ENCODE results near the gene NBEA. TPM values are rescaled to one million over a fixed set of nuclear protein-coding genes. Genes with fewer than 3 reads are reported as not detected.

Gene NBEA
- polyA plus RNA-seq, 2 of the 4 experiments (the other 2 are of a cell fraction): 3.5 to 11.8 TPM

DNA sequence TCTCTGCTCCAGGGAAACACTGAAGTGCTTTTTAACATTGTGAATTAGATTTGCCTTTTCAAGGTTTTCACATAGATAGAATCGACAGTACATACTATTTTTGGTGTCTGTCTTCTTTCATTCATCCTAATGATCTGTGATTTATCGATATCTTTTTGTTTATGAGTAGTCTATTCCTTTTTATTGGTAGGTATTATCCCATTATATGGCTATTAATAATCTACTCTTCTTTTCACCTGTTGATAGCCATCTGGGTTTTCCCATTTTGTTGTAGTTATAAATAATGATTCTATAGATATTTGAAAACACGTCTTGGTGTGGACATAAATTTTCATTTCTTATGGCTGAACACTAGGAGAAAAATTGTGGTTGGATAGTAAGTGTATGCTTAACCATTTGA is 271.8 kb downstream of the NBEA start:
- no peak overlapping the region for H3K4me2 ChIP-seq
- H3K9me3 ChIP-seq: no peaks in the 10 kb centered on the region
- ChIA-PET CTCF (no interaction called here), POLR2A (no interaction called here)
- WGBS (ENCODE audit: missing lambda C conversion rate): 80% methylated on average over 3 of the region's 3 CpGs
- no peak for ATAC-seq
- no peaks in the 10 kb centered on the region for H3K4me1 ChIP-seq
- H3K4me3 ChIP-seq: no peak overlapping the region
- no peak for FAIRE-seq
- TF ChIP-seq EHMT2 (IDR thresholded peaks at IDR 0.05; ENCODE audit: low read depth) (no peak), KDM1A (IDR thresholded peaks at IDR 0.05; ENCODE audit: low read depth) (no peak), NFE2L2 (conservative IDR thresholded peaks at IDR 0.05; ENCODE audit: low read length) (no peak), RNF2 (IDR thresholded peaks at IDR 0.05; ENCODE audit: borderline replicate concordance, low read depth) (no peak), CHD2 (IDR thresholded peaks at IDR 0.05; ENCODE audit: low read length, partially characterized antibody) (no peak), TFCP2L1 (CRISPR knock-in tag; IDR thresholded peaks at IDR 0.05) (no peak), HOXB13 (CRISPR knock-in tag; IDR thresholded peaks at IDR 0.05; ENCODE audit: low read depth) (no peak), FOSL2 (IDR thresholded peaks at IDR 0.05) (no peak), FOSL2 (CRISPR knock-in tag; IDR thresholded peaks at IDR 0.05) (no peak), CBX2 (IDR thresholded peaks at IDR 0.05; ENCODE audit: borderline replicate concordance, low read depth) (no peak), JUNB (IDR thresholded peaks at IDR 0.05) (no peak), MYC (IDR thresholded peaks at IDR 0.05; ENCODE audit: borderline replicate concordance, low read length) (no peak), POLR2AphosphoS2 (conservative IDR thresholded peaks at IDR 0.05; ENCODE audit: low read length) (no peak), MAFK (IDR thresholded peaks at IDR 0.05; ENCODE audit: partially characterized antibody) (no peak), ESRRA (IDR thresholded peaks at IDR 0.05; ENCODE audit: borderline replicate concordance, low read length) (no peak), ZSCAN20 (CRISPR knock-in tag; IDR thresholded peaks at IDR 0.05) (no peak), HDAC2 (IDR thresholded peaks at IDR 0.05) (no peak)
- TF ChIP-seq, protein P1, sequence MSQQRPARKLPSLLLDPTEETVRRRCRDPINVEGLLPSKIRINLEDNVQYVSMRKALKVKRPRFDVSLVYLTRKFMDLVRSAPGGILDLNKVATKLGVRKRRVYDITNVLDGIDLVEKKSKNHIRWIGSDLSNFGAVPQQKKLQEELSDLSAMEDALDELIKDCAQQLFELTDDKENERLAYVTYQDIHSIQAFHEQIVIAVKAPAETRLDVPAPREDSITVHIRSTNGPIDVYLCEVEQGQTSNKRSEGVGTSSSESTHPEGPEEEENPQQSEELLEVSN (IDR thresholded peaks at IDR 0.05; ENCODE audit: borderline replicate concordance, low read depth): no peak
- TF ChIP-seq, protein P2, sequence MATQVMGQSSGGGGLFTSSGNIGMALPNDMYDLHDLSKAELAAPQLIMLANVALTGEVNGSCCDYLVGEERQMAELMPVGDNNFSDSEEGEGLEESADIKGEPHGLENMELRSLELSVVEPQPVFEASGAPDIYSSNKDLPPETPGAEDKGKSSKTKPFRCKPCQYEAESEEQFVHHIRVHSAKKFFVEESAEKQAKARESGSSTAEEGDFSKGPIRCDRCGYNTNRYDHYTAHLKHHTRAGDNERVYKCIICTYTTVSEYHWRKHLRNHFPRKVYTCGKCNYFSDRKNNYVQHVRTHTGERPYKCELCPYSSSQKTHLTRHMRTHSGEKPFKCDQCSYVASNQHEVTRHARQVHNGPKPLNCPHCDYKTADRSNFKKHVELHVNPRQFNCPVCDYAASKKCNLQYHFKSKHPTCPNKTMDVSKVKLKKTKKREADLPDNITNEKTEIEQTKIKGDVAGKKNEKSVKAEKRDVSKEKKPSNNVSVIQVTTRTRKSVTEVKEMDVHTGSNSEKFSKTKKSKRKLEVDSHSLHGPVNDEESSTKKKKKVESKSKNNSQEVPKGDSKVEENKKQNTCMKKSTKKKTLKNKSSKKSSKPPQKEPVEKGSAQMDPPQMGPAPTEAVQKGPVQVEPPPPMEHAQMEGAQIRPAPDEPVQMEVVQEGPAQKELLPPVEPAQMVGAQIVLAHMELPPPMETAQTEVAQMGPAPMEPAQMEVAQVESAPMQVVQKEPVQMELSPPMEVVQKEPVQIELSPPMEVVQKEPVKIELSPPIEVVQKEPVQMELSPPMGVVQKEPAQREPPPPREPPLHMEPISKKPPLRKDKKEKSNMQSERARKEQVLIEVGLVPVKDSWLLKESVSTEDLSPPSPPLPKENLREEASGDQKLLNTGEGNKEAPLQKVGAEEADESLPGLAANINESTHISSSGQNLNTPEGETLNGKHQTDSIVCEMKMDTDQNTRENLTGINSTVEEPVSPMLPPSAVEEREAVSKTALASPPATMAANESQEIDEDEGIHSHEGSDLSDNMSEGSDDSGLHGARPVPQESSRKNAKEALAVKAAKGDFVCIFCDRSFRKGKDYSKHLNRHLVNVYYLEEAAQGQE (IDR thresholded peaks at IDR 0.05): no peak
- TF ChIP-seq, protein P3, sequence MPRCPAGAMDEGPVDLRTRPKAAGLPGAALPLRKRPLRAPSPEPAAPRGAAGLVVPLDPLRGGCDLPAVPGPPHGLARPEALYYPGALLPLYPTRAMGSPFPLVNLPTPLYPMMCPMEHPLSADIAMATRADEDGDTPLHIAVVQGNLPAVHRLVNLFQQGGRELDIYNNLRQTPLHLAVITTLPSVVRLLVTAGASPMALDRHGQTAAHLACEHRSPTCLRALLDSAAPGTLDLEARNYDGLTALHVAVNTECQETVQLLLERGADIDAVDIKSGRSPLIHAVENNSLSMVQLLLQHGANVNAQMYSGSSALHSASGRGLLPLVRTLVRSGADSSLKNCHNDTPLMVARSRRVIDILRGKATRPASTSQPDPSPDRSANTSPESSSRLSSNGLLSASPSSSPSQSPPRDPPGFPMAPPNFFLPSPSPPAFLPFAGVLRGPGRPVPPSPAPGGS (IDR thresholded peaks at IDR 0.05): no peak
- TF ChIP-seq, protein P4, sequence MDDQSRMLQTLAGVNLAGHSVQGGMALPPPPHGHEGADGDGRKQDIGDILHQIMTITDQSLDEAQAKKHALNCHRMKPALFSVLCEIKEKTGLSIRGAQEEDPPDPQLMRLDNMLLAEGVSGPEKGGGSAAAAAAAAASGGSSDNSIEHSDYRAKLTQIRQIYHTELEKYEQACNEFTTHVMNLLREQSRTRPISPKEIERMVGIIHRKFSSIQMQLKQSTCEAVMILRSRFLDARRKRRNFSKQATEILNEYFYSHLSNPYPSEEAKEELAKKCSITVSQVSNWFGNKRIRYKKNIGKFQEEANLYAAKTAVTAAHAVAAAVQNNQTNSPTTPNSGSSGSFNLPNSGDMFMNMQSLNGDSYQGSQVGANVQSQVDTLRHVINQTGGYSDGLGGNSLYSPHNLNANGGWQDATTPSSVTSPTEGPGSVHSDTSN (IDR thresholded peaks at IDR 0.05): no peak
- H3K27ac ChIP-seq: no peak overlapping the region
- no peak for DNase-seq (ENCODE audit: low read depth in 1 of 2, low spot score in 1 of 2)

DNA sequence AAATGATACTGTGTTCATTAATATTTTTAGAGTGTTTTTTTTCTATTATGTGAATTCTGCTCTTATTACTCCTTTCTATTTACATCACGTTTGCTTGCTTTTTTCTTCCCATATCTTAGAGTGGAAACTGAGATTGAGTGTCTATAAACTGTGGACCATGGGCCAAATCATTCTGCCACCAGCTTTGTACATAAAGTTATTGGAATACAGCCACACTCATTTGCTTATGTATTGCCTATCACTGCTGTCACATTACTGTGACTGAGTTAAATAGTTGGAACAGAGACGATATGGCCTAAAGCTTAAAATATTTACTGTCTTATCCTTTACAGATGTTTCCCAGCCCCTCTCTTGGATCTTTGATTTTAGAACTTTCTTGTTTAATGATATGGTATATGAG is 274.1 kb downstream of the NBEA start:
- H3K9me3 ChIP-seq: no peaks in the 10 kb centered on the region
- H3K4me1 ChIP-seq: no peaks in the 10 kb centered on the region
- H3K4me2 ChIP-seq: no peak overlapping the region
- POLR2A ChIA-PET: no interaction called here
- DNase-seq (ENCODE audit: low read depth in 1 of 2, low spot score in 1 of 2): no peak
- CTCF ChIA-PET: no interaction called here
- TF ChIP-seq JUN (IDR thresholded peaks at IDR 0.05): no peak
- TF ChIP-seq TP53 (CRISPR knock-in tag; IDR thresholded peaks at IDR 0.05): no peak
- no peak for TF ChIP-seq RNF2 (IDR thresholded peaks at IDR 0.05; ENCODE audit: borderline replicate concordance, low read depth)
- TF ChIP-seq PHF8 (IDR thresholded peaks at IDR 0.05; ENCODE audit: borderline replicate concordance, low read depth): no peak
- TF ChIP-seq JUNB (IDR thresholded peaks at IDR 0.05): no peak
- no peak for TF ChIP-seq MAZ (IDR thresholded peaks at IDR 0.05; ENCODE audit: borderline replicate concordance, low read depth, low read length)
- WGBS (ENCODE audit: missing lambda C conversion rate): 85% methylated on average over 2 of the region's 2 CpGs
- FAIRE-seq: no peak
- H3K4me3 ChIP-seq: no peak overlapping the region
- no peak for ATAC-seq
- no peak overlapping the region for H3K27ac ChIP-seq

Measured in A549 (cell line).